Activated CD8-positive, alpha-beta memory T cell treated with anti-CD3 and anti-CD28 coated beads, Interleukin-2, amount 10 ng/mL, durations not matched to agents 7 days and 5 days (primary cell): ENCODE data around the gene RANBP3. TPM values are rescaled to one million over a fixed set of nuclear protein-coding genes. Genes with fewer than 3 reads are reported as not detected.

Source experiments
- ATAC-seq: fragments of 150-1000 bp; cut with Tn5 transposase; one replicate; pipeline ENCODE4 v1.10.0; 2021; ENCODE audit warnings: moderate library complexity
- CTCF ChIA-PET: fragments of 350-600 bp; sonication (Branson Sonifier 250); formaldehyde crosslinking; loops from one replicate; lab custom pipeline; 2021; ENCODE audit warnings: antibody characterized with exemption; lab: Charles Lee
- DNase-seq: peaks from one replicate; pipeline ENCODE4 v3.0.0-alpha.2; 2020
- H3K27ac Mint-ChIP-seq: one replicate; pipeline ENCODE4 v1.8.0; 2021; ENCODE audit warnings: mild to moderate bottlenecking, mixed read lengths
- H3K27me3 Mint-ChIP-seq: one replicate; pipeline ENCODE4 v1.8.0; 2021; ENCODE audit warnings: mixed read lengths
- H3K36me3 Mint-ChIP-seq: one replicate; pipeline ENCODE4 v1.8.0; 2021; ENCODE audit warnings: mild to moderate bottlenecking, mixed read lengths
- H3K4me1 Mint-ChIP-seq: one replicate; pipeline ENCODE4 v1.8.0; 2021; ENCODE audit warnings: mixed read lengths
- H3K4me3 Mint-ChIP-seq: one replicate; pipeline ENCODE4 v1.8.0; 2021; ENCODE audit warnings: mild to moderate bottlenecking, moderate library complexity, mixed read lengths
- H3K9me3 Mint-ChIP-seq: one replicate; pipeline ENCODE4 v1.8.0; 2022; ENCODE audit warnings: low read depth, mixed read lengths
- total RNA-seq, 2 experiments: library from RNA; stranded (reverse); gene quantifications; one replicate each; pipeline ENCODE4 v1.2.3, GENCODE V29; 2021

Gene RANBP3
- total RNA-seq, 2 experiments from 2014 or later: 97.8 to 108 TPM

DNA sequence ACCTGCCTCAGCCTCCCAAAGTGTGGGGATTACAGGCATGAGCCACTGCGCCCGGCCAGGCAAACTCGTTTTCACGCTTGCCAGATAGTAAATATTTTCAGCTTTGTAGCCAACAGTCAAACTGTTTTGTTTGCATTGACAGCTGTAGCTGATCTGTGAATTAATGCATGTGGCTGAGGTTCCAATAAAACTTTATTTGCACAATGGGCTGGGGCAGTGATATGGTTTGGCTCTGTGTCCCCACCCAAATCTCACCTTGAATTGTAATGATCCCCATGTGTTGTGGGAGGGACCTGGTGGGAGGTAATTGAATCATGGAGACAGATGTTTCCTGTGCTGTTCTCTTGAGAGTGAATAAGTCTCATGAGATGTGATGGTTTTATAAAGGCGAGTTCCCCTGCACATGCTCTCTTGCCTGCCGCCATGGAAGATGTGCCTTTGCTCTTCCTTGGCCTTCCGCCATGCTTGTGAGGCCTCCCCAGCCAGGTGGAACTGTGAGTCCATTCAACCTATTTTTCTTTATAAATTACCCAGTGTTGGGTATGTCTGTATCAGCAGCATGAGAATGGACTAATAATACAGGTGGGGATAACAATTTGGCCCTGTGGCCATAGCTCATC is 22.4 kb upstream of the RANBP3 start:
- ATAC-seq: no peak
- CTCF ChIA-PET: interaction anchor here (0.7 to 1.6 kb wide), 5 partner anchors 10 to 22 kb away, joined by 3 to 8 read pairs (median 3); no protein-coding TSS in a partner anchor
- Mint-ChIP-seq H3K27ac (no peak overlapping the region), H3K9me3 (no peaks in the 10 kb centered on the region), H3K36me3 (peaks cover 3% of the 10 kb centered on the region), H3K4me1 (no peaks in the 10 kb centered on the region), H3K4me3 (no peak overlapping the region), H3K27me3 (no peaks in the 10 kb centered on the region)
- DNase-seq: no peak

- peaks cover 3% of the 10 kb centered on the region for H3K36me3 Mint-ChIP-seq
- H3K4me3 Mint-ChIP-seq: no peak overlapping the region
- CTCF ChIA-PET: interaction anchor here (0.7 to 1.4 kb wide), 2 partner anchors 10 to 13 kb away, joined by 3 read pairs; no protein-coding TSS in a partner anchor
- ATAC-seq: no peak
- no peaks in the 10 kb centered on the region for H3K9me3 Mint-ChIP-seq
- no peaks in the 10 kb centered on the region for H3K27me3 Mint-ChIP-seq
- H3K4me1 Mint-ChIP-seq: no peaks in the 10 kb centered on the region
- no peak for DNase-seq
- no peak overlapping the region for H3K27ac Mint-ChIP-seq
Observed at GRCh38 chr19:5999693-6000092, 21.8 kb upstream of the RANBP3 start.

DNA sequence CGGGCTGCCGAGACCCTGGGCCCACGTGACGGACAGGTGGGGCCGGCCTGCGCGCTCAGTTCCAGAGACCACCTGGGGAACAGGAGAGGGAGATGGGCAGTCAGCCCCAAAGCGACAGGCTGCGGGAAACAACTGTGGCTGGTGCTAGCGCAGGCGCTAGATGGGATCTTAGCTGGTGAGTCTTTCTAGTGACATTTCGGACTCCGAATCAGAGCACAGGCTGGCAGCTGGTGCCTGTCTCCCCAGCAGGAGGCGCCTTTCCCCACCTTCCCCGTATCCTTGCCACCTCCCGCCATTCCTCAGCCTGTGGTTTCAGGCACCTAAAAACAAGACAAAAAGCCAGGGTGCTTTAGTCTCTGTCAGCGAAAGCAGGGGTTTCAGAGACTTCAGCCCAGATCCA is 19.4 kb upstream of the RANBP3 start:
- no peak overlapping the region for H3K27ac Mint-ChIP-seq
- H3K4me3 Mint-ChIP-seq: no peak overlapping the region
- no peaks in the 10 kb centered on the region for H3K4me1 Mint-ChIP-seq
- ATAC-seq: no peak
- no peaks in the 10 kb centered on the region for H3K9me3 Mint-ChIP-seq
- CTCF ChIA-PET: interaction anchor here (1.3 kb wide), 1 partner anchor 10 kb away, joined by 3 read pairs; no protein-coding TSS in a partner anchor
- peaks cover 3% of the 10 kb centered on the region for H3K36me3 Mint-ChIP-seq
- H3K27me3 Mint-ChIP-seq: no peaks in the 10 kb centered on the region
- no peak for DNase-seq

DNA sequence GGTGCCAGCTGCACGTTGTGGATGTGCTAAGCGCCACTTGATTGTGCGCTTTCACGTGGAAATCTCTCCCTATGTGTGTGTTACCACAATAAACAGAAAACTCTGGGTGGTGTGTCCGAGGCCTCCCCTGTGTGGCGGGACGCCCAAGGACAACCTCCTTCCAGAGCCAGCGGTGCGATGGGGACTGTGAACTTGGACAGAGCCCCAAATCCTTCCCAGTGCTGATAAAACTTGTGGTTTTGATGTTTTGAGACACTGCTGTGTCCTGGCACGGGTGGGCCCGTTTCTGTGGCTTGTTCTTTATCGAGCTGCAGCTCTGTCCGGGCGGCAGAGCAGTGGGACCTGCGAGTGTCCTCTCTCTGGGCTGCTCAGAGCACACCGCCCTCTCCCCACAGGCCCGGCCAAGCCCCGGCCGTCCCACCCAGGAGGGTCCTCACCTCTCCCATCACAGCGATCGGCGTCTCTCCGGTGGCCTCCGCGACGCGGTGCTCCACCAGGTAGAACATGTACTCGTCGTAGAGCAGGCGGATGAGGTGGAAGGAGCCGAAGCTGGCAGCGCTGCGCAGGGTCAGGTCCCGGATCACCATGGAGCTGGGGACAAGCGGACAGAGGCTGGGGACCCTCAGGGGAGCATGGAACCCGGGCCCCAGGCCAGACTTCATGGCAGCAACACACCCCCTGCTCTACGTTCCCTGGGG is 18.8 kb upstream of the RANBP3 start:
- H3K9me3 Mint-ChIP-seq: no peaks in the 10 kb centered on the region
- H3K27ac Mint-ChIP-seq: no peak overlapping the region
- H3K36me3 Mint-ChIP-seq: peaks cover 3% of the 10 kb centered on the region
- CTCF ChIA-PET: interaction anchor here (1.3 kb wide), 1 partner anchor 9 kb away, joined by 3 read pairs; no protein-coding TSS in a partner anchor
- no peaks in the 10 kb centered on the region for H3K4me1 Mint-ChIP-seq
- H3K4me3 Mint-ChIP-seq: no peak overlapping the region
- no peak for ATAC-seq
- DNase-seq: no peak
- H3K27me3 Mint-ChIP-seq: no peaks in the 10 kb centered on the region

- no peaks in the 10 kb centered on the region for H3K27me3 Mint-ChIP-seq
- CTCF ChIA-PET: interaction anchor here (1.3 kb wide), 1 partner anchor 9 kb away, joined by 3 read pairs; no protein-coding TSS in a partner anchor
- DNase-seq (no peak), ATAC-seq (no peak)
- no peak overlapping the region for H3K27ac Mint-ChIP-seq
- no peaks in the 10 kb centered on the region for H3K4me1 Mint-ChIP-seq
- H3K36me3 Mint-ChIP-seq: peaks cover 3% of the 10 kb centered on the region
- no peaks in the 10 kb centered on the region for H3K9me3 Mint-ChIP-seq
- H3K4me3 Mint-ChIP-seq: no peak overlapping the region
Observed at GRCh38 chr19:5996102-5996501, 18.2 kb upstream of the RANBP3 start.

DNA sequence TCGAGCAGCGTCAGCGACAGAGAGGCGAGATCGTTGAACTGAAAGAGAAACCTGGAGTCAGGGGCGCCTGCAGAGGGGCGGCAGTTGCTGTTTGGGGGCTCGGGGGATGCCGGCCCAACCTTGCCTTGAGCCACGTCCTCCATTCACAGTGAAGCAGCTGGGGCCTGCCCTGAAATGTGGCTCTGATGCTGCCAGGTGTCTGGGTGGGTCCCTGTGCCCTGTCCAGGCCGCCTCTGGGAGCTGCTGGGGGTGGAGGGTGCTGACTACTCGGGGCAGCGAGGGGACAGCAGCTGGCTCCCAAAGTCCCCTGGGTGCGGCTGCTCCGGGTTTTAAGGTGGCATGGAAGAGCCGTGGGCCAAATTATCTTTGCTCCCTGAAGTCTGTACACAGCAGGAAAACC is 17.7 kb upstream of the RANBP3 start:
- no peaks in the 10 kb centered on the region for H3K9me3 Mint-ChIP-seq
- no peak overlapping the region for H3K4me3 Mint-ChIP-seq
- no peak overlapping the region for H3K27ac Mint-ChIP-seq
- DNase-seq (no peak), ATAC-seq (no peak)
- H3K36me3 Mint-ChIP-seq: peaks cover 3% of the 10 kb centered on the region
- H3K27me3 Mint-ChIP-seq: no peaks in the 10 kb centered on the region
- CTCF ChIA-PET: no interaction called here
- no peaks in the 10 kb centered on the region for H3K4me1 Mint-ChIP-seq

GRCh38 chr19:5994405-5995165 is 16.6 kb upstream of the RANBP3 start:
- Mint-ChIP-seq H3K27ac (no peak overlapping the region), H3K4me3 (no peak overlapping the region), H3K9me3 (no peaks in the 10 kb centered on the region), H3K27me3 (no peaks in the 10 kb centered on the region), H3K4me1 (peaks cover 3% of the 10 kb centered on the region), H3K36me3 (no peaks in the 10 kb centered on the region)
- CTCF ChIA-PET: no interaction called here
- ATAC-seq: no peak
- no peak for DNase-seq

DNA sequence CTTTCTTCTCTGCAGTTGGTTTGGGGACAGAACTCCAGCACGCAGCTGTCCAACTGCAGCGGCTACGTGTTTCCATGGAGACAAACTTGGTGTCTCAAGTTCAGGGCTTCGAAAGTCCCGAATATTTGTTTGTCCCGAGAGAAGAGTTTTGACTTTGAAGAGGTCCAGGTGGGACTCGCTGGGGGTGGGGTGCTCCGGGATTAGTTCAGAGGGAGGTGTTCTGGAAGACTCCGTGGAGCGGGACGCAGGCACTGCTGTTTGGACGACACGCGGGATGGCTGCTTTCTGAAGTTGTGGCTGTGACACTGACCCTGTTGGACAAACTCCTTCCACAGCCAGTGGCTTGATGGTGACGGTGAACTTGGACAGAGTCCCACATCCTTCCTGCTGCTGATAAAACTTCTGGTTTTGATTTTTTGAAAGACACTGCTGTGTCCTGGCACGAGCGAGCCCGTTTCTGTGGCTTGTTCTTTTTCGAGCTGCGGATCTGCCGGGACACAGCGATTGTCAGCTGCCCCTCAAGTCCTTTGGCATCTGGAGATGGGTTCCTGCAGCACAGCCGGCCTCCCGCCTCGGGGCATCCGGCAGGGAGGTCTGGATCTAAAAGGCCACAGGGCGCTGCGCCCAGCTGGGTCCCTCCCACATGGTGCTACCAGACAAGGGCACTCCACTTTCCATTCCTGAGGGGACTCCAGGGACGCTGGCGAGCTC is 15.9 kb upstream of the RANBP3 start:
- Mint-ChIP-seq H3K27ac (no peak overlapping the region), H3K36me3 (no peaks in the 10 kb centered on the region), H3K27me3 (no peaks in the 10 kb centered on the region), H3K4me3 (no peak overlapping the region), H3K9me3 (no peaks in the 10 kb centered on the region), H3K4me1 (peaks cover 6% of the 10 kb centered on the region)
- ATAC-seq (no peak), DNase-seq (no peak)
- CTCF ChIA-PET: interaction anchor here (1.0 to 2.0 kb wide), 3 partner anchors 14 to 29 kb away, joined by 3 to 4 read pairs (median 4); no protein-coding TSS in a partner anchor

GRCh38 chr19:5993201-5993600 is 15.3 kb upstream of the RANBP3 start:
- Mint-ChIP-seq H3K9me3 (no peaks in the 10 kb centered on the region), H3K27me3 (no peaks in the 10 kb centered on the region), H3K36me3 (no peaks in the 10 kb centered on the region), H3K4me3 (no peak overlapping the region), H3K4me1 (peaks cover 10% of the 10 kb centered on the region), H3K27ac (no peak overlapping the region)
- ATAC-seq (no peak), DNase-seq (no peak)
- CTCF ChIA-PET: interaction anchor here (1.0 to 2.0 kb wide), 4 partner anchors 13 to 189 kb away, joined by 3 to 4 read pairs (median 4); no protein-coding TSS in a partner anchor

GRCh38 chr19:5992756-5993155 is 14.8 kb upstream of the RANBP3 start:
- ATAC-seq (no peak), DNase-seq (no peak)
- H3K4me1 Mint-ChIP-seq: peaks cover 11% of the 10 kb centered on the region
- H3K36me3 Mint-ChIP-seq: no peaks in the 10 kb centered on the region
- no peaks in the 10 kb centered on the region for H3K27me3 Mint-ChIP-seq
- no peak overlapping the region for H3K4me3 Mint-ChIP-seq
- CTCF ChIA-PET: interaction anchor here (1.0 to 2.0 kb wide), 5 partner anchors 13 to 188 kb away, joined by 3 to 4 read pairs (median 4); no protein-coding TSS in a partner anchor
- no peaks in the 10 kb centered on the region for H3K9me3 Mint-ChIP-seq
- no peak overlapping the region for H3K27ac Mint-ChIP-seq

DNA sequence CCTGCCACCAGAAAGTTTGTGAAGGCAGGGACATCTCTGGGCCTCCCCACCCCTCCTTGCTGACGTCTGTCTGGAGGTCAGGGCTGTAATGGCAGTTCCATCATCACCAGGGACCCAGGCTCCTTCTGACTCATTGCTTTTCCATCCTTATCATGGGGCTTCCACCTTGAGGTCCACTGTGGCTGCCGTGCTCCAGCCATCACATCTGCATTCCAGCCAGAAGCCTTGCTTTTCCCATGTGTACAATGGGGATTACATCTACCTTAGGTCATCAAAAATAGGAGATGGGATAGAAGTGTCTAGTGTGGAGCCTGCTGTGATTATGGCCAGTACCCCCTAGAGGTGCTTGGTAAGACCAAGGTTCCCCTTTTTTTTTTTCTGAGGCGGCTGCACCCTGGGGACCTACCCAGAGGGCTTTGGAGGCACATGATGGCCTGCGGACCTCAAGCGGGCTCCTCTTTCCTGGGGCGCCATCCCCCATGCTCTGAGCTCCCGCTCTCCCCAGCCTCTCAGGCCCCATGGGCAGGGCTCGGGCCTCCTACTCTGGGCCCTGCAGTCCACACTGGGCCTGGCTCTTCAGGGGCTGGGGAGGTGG is 13.4 kb upstream of the RANBP3 start:
- no peak overlapping the region for H3K4me3 Mint-ChIP-seq
- CTCF ChIA-PET: interaction anchor here (1.3 to 1.9 kb wide), 2 partner anchors 23 to 31 kb away, joined by 4 read pairs; no protein-coding TSS in a partner anchor

GRCh38 chr19:5990289-5990797 is 12.4 kb upstream of the RANBP3 start:
- H3K4me3 Mint-ChIP-seq: no peak overlapping the region
- CTCF ChIA-PET: interaction anchor here (1.0 to 8.1 kb wide), 5 partner anchors 8 to 38 kb away, joined by 3 to 82 read pairs (median 3); no protein-coding TSS in a partner anchor
- no peaks in the 10 kb centered on the region for H3K9me3 Mint-ChIP-seq
- peaks cover 19% of the 10 kb centered on the region for H3K4me1 Mint-ChIP-seq
- DNase-seq (no peak), ATAC-seq (no peak)
- no peaks in the 10 kb centered on the region for H3K36me3 Mint-ChIP-seq
- H3K27me3 Mint-ChIP-seq: no peaks in the 10 kb centered on the region
- peak overlapping the region; percentile 59 for H3K27ac Mint-ChIP-seq

More for the DNA sequence above, 13.4 kb upstream of the RANBP3 start:
- H3K27ac Mint-ChIP-seq: no peak overlapping the region
- no peak for DNase-seq
- no peaks in the 10 kb centered on the region for H3K36me3 Mint-ChIP-seq
- H3K27me3 Mint-ChIP-seq: no peaks in the 10 kb centered on the region
- H3K9me3 Mint-ChIP-seq: no peaks in the 10 kb centered on the region
- H3K4me1 Mint-ChIP-seq: peaks cover 19% of the 10 kb centered on the region
- no peak for ATAC-seq
